ENCODE data around the gene GLP1R.
"Not testable (repeated sequence)": the region's sequence is repeated elsewhere in the genome, so short reads cannot be mapped to it uniquely, and the experiment has no call there.

GLP1R gene

GRCh38 chr6:39090036-39090435 is 41.5 kb downstream of the GLP1R start:
- DNase-seq: no peak

DNA sequence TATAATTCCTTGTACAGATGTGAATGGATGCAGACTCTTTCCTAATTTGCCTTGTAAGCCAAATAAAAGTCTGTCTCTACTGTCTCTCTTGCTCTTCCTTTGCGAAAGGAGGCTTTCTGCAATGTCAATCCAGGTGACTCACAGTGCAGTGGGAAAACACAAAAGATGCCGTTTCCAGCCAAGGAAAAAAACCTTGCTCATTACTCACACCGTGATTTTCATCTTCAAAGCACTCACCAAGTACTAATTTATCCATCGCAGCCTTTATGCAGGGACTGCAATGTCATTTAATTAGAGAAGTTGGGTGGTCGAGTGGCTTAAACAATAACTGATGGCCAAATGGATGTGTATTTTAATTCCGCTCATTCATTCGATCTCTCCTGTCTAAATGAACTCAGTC is 42.6 kb downstream of the GLP1R start:
- DNase-seq: peak; percentile 73

DNA sequence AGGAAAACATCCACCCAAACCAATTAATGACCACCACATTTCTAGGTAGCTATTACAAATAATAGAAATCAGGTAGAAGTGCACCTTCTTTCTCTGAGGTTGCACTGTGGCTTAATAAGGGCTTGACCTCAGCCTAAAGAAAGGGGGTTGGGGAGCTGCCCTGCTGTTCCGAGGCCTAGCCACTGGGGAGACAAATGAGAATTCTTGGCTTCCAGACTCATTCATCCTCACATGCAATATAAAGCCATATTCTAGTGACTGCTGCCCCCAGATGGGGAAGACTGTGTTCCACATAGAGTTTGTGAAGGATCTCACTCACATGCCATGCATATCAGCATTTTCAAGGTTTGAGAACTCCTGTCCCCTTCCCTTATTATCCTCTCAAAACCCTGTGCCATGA is 43.5 kb downstream of the GLP1R start:
- DNase-seq: peak; percentile 19

DNA sequence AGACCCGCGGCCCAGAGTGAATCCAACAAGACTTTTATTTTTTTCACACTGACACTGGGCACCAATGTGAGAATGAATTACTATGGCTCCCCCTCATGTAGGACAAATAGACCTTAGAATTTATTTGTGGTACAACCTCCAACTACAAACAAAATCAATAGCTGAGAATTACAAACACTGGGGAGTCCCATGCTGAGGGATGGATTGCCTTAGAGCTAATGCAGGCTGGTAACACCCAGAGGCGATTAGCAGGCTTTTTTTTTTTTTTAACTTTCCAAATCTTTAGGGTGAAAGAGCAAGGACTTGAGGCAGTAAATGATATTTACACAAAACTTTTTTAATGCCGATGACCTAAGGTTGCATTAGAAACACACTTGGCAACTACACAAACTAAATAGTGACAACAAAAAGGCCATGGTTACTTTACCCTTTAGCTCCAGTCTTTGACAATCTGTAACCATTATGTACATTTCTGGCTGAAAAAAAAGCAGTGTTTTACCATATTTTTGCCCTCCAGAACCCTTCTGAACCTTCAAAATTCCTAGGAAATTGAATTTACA is 44.6 kb downstream of the GLP1R start:
- no peak for DNase-seq

DNA sequence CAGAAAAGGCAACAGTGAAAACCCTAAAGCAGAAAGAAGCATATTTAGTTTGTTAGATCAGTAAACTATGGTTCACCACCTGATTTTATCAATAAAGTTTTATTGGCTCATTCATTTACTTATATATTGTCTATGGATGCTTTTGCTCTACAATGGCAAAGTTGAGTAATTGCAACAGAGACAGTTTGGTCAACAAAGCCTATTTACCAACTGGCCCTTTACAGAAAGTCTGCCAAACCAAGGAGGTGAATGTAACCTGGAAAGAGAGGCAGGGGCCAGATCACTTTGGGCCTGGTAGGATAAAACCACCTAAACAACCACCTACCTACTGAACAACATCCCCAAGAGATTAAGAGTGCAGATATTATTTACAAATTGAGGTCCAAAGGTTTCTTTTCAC is 47.0 kb downstream of the GLP1R start:
- DNase-seq: no peak

GRCh38 chr6:39100358-39100757 is 51.8 kb downstream of the GLP1R start:
- DNase-seq: no peak

GRCh38 chr6:39102071-39102820 is 53.7 kb downstream of the GLP1R start:
- DNase-seq: no peak

- DNase-seq: peak; percentile 5
These were observed 54.2 kb downstream of the GLP1R start for GRCh38 chr6:39102821-39103136.

- DNase-seq: no peak
These were observed 55.9 kb downstream of the GLP1R start for GRCh38 chr6:39104528-39104927.

GRCh38 chr6:39107034-39107433 is 58.5 kb downstream of the GLP1R start:
- DNase-seq: no peak

DNA sequence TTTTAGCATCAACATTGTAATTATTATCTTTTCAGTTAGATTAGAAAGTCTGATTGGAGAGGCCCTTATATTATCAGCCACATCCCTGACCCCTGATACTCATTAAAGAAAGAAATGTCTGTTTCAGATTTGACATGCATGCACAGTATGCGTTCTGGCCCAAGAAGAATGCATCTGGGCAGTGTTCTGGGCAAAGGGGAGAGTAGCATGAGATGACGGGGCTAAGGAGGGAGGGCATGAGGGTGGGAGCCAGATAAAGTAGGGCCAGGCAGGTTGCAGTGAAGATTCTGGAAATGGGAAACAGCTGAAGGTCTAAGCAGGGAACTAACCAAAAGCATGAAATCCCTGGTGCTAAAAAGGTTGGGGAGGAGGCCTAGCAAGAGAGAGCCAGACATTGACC is 59.1 kb downstream of the GLP1R start:
- no peak for DNase-seq

- no peak for DNase-seq
These were observed 59.7 kb downstream of the GLP1R start for GRCh38 chr6:39108041-39108839.

GRCh38 chr6:39111280-39111679 is 62.7 kb downstream of the GLP1R start:
- DNase-seq: no peak

GRCh38 chr6:39113788-39114187 is 65.2 kb downstream of the GLP1R start:
- DNase-seq: no peak

GRCh38 chr6:39114388-39114703 is 65.8 kb downstream of the GLP1R start:
- DNase-seq: peak; percentile 57

DNA sequence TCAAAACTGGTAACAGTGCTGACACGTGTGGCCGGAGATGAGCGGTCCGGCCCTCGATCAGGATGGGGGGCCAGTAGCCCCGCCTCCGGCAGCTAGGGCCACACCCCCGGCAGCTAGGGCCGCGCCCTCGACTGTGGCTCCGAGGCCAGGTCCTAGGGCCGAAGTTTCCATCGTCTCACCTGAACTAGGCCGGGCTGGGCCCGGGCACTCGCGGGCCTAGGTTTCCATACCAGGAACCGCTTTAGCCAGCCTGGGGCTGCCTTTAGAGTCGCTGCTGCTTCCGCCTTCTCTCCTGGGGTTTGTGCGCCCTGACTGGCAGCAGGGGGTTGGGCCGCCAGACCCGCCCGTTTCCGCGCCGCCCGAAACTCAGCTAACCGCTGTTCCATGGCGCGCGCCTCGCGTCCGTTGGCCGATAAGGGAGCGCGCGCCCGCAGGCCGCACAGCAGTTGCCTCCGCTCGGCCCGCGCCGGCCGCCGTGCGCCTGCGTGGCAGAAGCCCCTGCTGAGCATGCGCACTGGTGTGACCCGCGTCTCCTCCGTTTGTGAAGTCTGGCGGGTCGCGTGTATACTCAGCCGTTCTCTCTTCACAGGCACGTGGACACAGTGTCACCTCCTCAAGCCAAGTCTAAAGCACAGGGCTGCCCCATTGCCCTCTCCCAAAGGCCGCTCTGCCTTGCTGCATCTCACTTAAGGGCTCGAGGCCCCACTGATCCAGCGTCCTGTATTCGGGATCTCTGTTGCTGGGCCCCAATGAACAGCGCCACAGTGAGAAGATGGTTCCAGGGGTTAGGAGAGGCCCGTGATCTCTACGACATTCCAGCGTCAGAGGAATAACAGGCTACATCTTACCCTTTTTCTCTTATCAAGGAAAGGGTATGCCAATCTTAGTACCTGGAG is 66.4 kb downstream of the GLP1R start, which contains the start of gene SAYSD1:
Gene SAYSD1 (minus strand): TSS at position 483 of the 896 bp plus-strand sequence. CDS start 97 bp downstream, at position 386.
- peak; percentile 96 for DNase-seq

- no peak for DNase-seq
These were observed 70.3 kb downstream of the GLP1R start for GRCh38 chr6:39118921-39119320.

DNA sequence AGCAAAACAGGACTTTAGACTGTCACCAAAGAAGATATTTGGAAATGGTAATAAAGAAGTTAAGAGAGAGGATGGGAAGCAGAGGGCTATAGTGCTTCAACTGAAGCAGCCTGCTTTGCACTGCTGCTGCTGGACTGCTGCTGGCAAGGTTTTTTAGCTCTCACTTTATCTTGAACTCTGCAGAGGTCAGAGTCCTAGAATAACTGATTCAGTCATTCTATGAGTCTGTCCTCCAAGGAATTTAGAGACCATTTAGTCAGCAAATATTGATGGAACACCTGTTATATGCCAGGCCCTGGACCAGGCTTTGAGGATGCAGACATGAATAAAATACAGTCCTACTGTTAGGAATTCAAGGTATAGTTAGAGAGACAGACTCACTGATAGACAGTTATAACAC is 75.5 kb downstream of the GLP1R start:
- no peak for DNase-seq

DNA sequence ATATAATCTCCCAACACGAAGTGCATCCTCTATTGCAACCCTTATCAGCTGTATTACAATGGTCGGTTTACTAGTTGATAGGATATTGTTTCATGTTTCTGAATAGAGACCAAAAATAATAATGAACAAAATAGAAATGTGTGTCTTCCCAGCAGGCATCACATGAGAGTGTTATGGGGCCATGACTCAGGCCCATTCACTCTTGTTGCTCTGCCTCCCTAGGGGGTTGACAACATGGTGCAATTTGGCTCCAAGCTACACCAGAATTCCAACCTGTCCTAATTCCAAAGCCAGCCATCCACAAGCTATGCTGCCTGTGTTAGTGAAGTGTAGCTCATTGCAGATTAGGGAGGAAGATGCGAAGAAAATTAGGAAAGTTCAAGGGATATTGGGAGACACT is 79.5 kb downstream of the GLP1R start:
- no peak for DNase-seq

DNA sequence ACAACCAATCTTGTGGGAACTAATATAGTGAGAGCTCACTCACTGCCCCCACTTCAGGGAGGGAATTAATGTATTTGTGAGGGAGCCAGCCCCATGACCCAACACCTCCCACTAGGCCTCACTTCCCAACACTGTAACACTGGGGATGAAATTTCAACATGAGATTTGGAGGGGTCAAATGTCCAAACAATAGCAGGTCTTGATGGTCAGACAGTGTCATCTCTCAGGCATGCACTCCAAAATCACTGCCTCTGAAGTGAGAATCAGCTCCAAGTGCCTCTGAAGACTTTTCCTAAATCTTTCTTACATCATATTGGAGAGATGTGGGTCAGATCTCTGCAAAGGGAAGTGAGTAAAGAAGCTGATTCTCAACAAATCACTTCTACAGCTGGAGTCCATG is 80.3 kb downstream of the GLP1R start:
- no peak for DNase-seq

DNA sequence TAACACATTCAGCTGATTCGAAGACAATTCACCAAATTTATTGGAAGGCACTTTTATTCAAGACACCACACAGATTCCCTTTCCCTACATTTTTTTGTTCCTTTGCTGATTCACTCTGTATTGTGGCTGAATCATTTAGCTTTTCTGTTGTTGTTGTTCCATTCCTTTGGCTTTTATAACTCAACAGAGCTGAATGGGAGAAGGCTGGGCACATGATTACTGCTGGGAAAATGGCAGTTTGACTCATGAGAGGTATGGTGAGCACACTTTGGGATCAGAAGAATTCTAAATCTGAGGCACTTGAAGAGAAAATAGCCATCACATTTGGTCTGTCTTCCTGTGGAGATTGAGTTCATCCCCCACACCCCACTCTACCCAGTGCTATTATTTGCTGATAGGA is 82.1 kb downstream of the GLP1R start:
- no peak for DNase-seq

DNA sequence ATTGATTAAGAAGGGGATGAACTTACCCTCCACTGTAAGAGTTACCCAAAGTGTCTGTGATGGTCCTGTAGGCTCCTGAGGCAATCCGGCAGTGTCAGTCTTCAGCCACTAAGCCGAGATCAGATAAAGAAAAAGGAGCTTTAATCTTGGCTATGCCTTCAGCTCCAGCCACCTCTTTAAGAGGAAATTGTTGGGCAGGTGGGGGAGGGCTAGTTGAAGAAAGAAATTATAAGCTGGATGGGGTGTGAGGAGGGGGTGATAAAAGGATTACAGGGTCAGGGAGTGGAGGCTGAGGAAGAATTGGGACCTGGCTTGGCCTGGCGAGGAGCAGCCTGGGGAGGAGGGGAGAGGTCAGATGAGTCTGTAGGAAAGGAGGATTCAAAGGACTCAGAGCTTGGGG is 86.2 kb downstream of the GLP1R start:
- not testable (repeated sequence) for DNase-seq

DNA sequence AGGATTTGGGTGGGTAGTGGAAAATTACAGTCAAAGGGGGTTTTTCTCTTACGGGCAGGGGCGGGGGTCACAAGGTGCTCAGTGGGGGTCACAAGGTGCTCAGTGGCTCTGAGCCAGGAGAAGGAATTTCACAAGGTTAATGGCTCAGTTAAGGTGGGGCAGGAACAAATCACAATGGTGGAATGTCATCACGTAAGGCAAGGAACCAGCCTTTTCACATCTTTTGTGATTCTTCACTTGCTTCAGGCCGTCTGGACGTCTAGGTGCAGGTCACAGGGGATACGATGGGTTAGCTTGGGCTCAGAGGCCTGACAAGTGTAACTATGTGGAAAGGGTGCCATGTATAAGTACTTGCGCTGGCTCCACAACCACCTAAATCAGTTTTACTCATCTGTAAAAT is 87.6 kb downstream of the GLP1R start:
- DNase-seq: not testable (repeated sequence)

All from NCI-H1105 (cell line).